ENCODE measurements around the gene MED13. TPM values are rescaled to one million over a fixed set of nuclear protein-coding genes. Genes with fewer than 3 reads are reported as not detected.
"Not testable (repeated sequence)": the region's sequence is repeated elsewhere in the genome, so short reads cannot be mapped to it uniquely, and the experiment has no call there.

Gene MED13
- polyA plus RNA-seq, 1 of the 3 experiments (the other 2 are of a cell fraction), result 6.3 TPM

- no peak for TF ChIP-seq MAX (IDR thresholded peaks at IDR 0.05; ENCODE audit: low read depth)
Observed at GRCh38 chr17:62008294-62008693, 56.8 kb downstream of the MED13 start (continued).

- ChIA-PET POLR2A (interaction anchor here (0.7 kb wide), 1 partner anchor 141 kb away, joined by 3 read pairs; the partner anchor contains the start of gene BRIP1), CTCF (interaction anchor here (0.8 to 1.8 kb wide), 3 partner anchors 9 to 60 kb away, joined by 3 to 5 read pairs (median 3); partner anchors contain the start of gene MED13)
- Histone ChIP-seq H3K9me2 (no peaks in the 10 kb centered on the region), H3K4me3 (ENCODE audit: low read depth in 2 of 2, low read length in 1 of 2) (no peak overlapping the region), H3K4me2 (no peak overlapping the region), H3K36me3 (replicated peaks in 1 of 2; ENCODE audit: control insufficient read depth in 1 of 2, insufficient read depth in 2 of 2, low read length in 1 of 2) (peaks cover 44 to 65% of the 10 kb centered on the region in 2 experiments), H3K79me2 (ENCODE audit: insufficient read depth) (peaks cover 99% of the 10 kb centered on the region), H3K4me1 (ENCODE audit: control insufficient read depth in 1 of 2, insufficient read depth in 2 of 2, low read depth in 1 of 2, low read length in 1 of 2) (no peaks in the 10 kb centered on the region), H3K27ac (ENCODE audit: low read depth in 2 of 2, low read length in 1 of 2) (no peak overlapping the region), H3K27me3 (ENCODE audit: insufficient read depth) (no peaks in the 10 kb centered on the region), H3K9me3 (no peaks in the 10 kb centered on the region), H2AFZ (ENCODE audit: low read depth) (no peak overlapping the region), H3K9ac (no peak overlapping the region), H3F3A (replicated peaks; ENCODE audit: insufficient read depth) (peaks cover 6% of the 10 kb centered on the region), H4K20me1 (ENCODE audit: insufficient read depth) (peaks cover 45% of the 10 kb centered on the region)
- TF ChIP-seq MXI1 (IDR thresholded peaks at IDR 0.05; ENCODE audit: low read depth, low read length), result no peak
- no peak for TF ChIP-seq MEF2A (IDR thresholded peaks at IDR 0.05; ENCODE audit: borderline replicate concordance, low read depth)
- TF ChIP-seq USF1 (IDR thresholded peaks at IDR 0.05; ENCODE audit: borderline replicate concordance, low read depth), result no peak
- no peak for TF ChIP-seq CTCF (IDR thresholded peaks at IDR 0.05)
- TF ChIP-seq YY1 (IDR thresholded peaks at IDR 0.05; ENCODE audit: low read depth), result no peak
- no peak for DNase-seq
Observed at GRCh38 chr17:62004388-62004787, 60.7 kb downstream of the MED13 start.

GRCh38 chr17:62003141-62003540 lies 61.9 kb downstream of the MED13 start:
- peaks cover 99% of the 10 kb centered on the region for H3K79me2 ChIP-seq (ENCODE audit: insufficient read depth)
- H3K36me3 ChIP-seq (replicated peaks in 1 of 2; ENCODE audit: control insufficient read depth in 1 of 2, insufficient read depth in 2 of 2, low read length in 1 of 2), result peaks cover 38 to 63% of the 10 kb centered on the region in 2 experiments
- H3K4me1 ChIP-seq (ENCODE audit: control insufficient read depth in 1 of 2, insufficient read depth in 2 of 2, low read depth in 1 of 2, low read length in 1 of 2); H2AFZ ChIP-seq (ENCODE audit: low read depth); H3K9ac ChIP-seq; H3K27ac ChIP-seq (ENCODE audit: low read depth in 2 of 2, low read length in 1 of 2); H3K27me3 ChIP-seq (ENCODE audit: insufficient read depth); H3K9me3 ChIP-seq; H3K4me3 ChIP-seq (ENCODE audit: low read depth in 2 of 2, low read length in 1 of 2); H3K4me2 ChIP-seq; DNase-seq; POLR2A ChIA-PET; H3K9me2 ChIP-seq: not testable (repeated sequence)
- CTCF ChIA-PET, result interaction anchor here (0.6 to 1.8 kb wide), 3 partner anchors 8 to 507 kb away, joined by 3 to 5 read pairs (median 3); no protein-coding TSS in a partner anchor
- peaks cover 12% of the 10 kb centered on the region for H3F3A ChIP-seq (replicated peaks; ENCODE audit: insufficient read depth)
- peaks cover 56% of the 10 kb centered on the region for H4K20me1 ChIP-seq (ENCODE audit: insufficient read depth)
- 99% methylated on average over 3 of the region's 3 CpGs for WGBS (ENCODE audit: low lambda C conversion rate)

GRCh38 chr17:62001105-62001504 lies 64.0 kb downstream of the MED13 start:
- peaks cover 68% of the 10 kb centered on the region for H4K20me1 ChIP-seq (ENCODE audit: insufficient read depth)
- 98% methylated on average over 2 of the region's 2 CpGs for WGBS (ENCODE audit: low lambda C conversion rate)
- no peaks in the 10 kb centered on the region for H3K27me3 ChIP-seq (ENCODE audit: insufficient read depth)
- no peak overlapping the region for H2AFZ ChIP-seq (ENCODE audit: low read depth)
- no peaks in the 10 kb centered on the region for H3K9me3 ChIP-seq
- peaks cover 12% of the 10 kb centered on the region for H3F3A ChIP-seq (replicated peaks; ENCODE audit: insufficient read depth)
- H3K79me2 ChIP-seq (ENCODE audit: insufficient read depth), result peaks cover 97% of the 10 kb centered on the region
- H3K9ac ChIP-seq, result no peak overlapping the region
- H3K4me2 ChIP-seq, result no peak overlapping the region
- H3K4me1 ChIP-seq (ENCODE audit: control insufficient read depth in 1 of 2, insufficient read depth in 2 of 2, low read depth in 1 of 2, low read length in 1 of 2), result peaks cover 3 to 15% of the 10 kb centered on the region in 2 experiments; a peak in 3 of 4 replicates
- H3K9me2 ChIP-seq, result no peaks in the 10 kb centered on the region
- ChIA-PET CTCF (no interaction called here), POLR2A (no interaction called here)
- H3K36me3 ChIP-seq (replicated peaks in 1 of 2; ENCODE audit: control insufficient read depth in 1 of 2, insufficient read depth in 2 of 2, low read length in 1 of 2), result peaks cover 37 to 52% of the 10 kb centered on the region in 2 experiments
- no peak overlapping the region for H3K4me3 ChIP-seq (ENCODE audit: low read depth in 2 of 2, low read length in 1 of 2)
- DNase-seq, result no peak
- H3K27ac ChIP-seq (ENCODE audit: low read depth in 2 of 2, low read length in 1 of 2), result no peak overlapping the region
- TF ChIP-seq CTCF (IDR thresholded peaks at IDR 0.05) (no peak), FOSL2 (IDR thresholded peaks at IDR 0.05; ENCODE audit: borderline replicate concordance, low read depth) (no peak), MXI1 (IDR thresholded peaks at IDR 0.05; ENCODE audit: low read depth, low read length) (no peak), JUND (IDR thresholded peaks at IDR 0.05) (no peak), RCOR1 (IDR thresholded peaks at IDR 0.05; ENCODE audit: low read length) (no peak), FOXJ3 (CRISPR knock-in tag; IDR thresholded peaks at IDR 0.05) (no peak)

Measured in SK-N-SH (cell line).